HG02885 (cell line): ENCODE data around the gene KCNG4.
"Not testable (repeated sequence)": the region's sequence is repeated elsewhere in the genome, so short reads cannot be mapped to it uniquely, and the experiment has no call there.

Experiments
- ATAC-seq: cut with Tn5 transposase; IDR thresholded peaks from one replicate; pipeline ENCODE4 v1.9.1; 2021; ENCODE audit warnings: mild to moderate bottlenecking; ENCODE audit not compliant: unreplicated experiment, poor library complexity

KCNG4 gene

GRCh38 chr16:84212631-84213030, 27.2 kb downstream of the KCNG4 start:
- no peak for ATAC-seq

GRCh38 chr16:84212154-84212553, 27.7 kb downstream of the KCNG4 start:
- no peak for ATAC-seq

- ATAC-seq = no peak
Observed at GRCh38 chr16:84209989-84210388, 29.8 kb downstream of the KCNG4 start.

GRCh38 chr16:84207879-84208278, 31.9 kb downstream of the KCNG4 start:
- ATAC-seq = no peak

GRCh38 chr16:84207251-84207650, 32.6 kb downstream of the KCNG4 start:
- no peak for ATAC-seq

- ATAC-seq = no peak
Observed at GRCh38 chr16:84205976-84206691, 33.7 kb downstream of the KCNG4 start.

GRCh38 chr16:84205123-84205522, 34.7 kb downstream of the KCNG4 start:
- ATAC-seq = not testable (repeated sequence)

- not testable (repeated sequence) for ATAC-seq
Observed at GRCh38 chr16:84204551-84204950, 35.3 kb downstream of the KCNG4 start.

- no peak for ATAC-seq
Observed at GRCh38 chr16:84199861-84200260, 40.0 kb downstream of the KCNG4 start.

GRCh38 chr16:84199097-84199496, 40.7 kb downstream of the KCNG4 start:
- ATAC-seq = no peak

GRCh38 chr16:84198401-84198800, 41.4 kb downstream of the KCNG4 start:
- no peak for ATAC-seq

- ATAC-seq = no peak
Observed at GRCh38 chr16:84197466-84198128, 42.2 kb downstream of the KCNG4 start.

- ATAC-seq = no peak
Observed at GRCh38 chr16:84196727-84197394, 43.0 kb downstream of the KCNG4 start.

GRCh38 chr16:84196101-84196500, 43.7 kb downstream of the KCNG4 start:
- ATAC-seq = no peak

GRCh38 chr16:84195201-84196093, 44.4 kb downstream of the KCNG4 start:
- no peak for ATAC-seq

- ATAC-seq = no peak
Observed at GRCh38 chr16:84194470-84195200, 45.2 kb downstream of the KCNG4 start.

GRCh38 chr16:84194018-84194417, 45.8 kb downstream of the KCNG4 start:
- ATAC-seq = no peak

- no peak for ATAC-seq
Observed at GRCh38 chr16:84193480-84193879, 46.3 kb downstream of the KCNG4 start.

- ATAC-seq = no peak
Observed at GRCh38 chr16:84191466-84191865, 48.3 kb downstream of the KCNG4 start.
